Common myeloid progenitor, CD34-positive (primary cell): ENCODE measurements around the gene FBXW5.

ENCODE experiments used
- CTCF ChIA-PET: fragments of 350-600 bp; sonication (Branson Sonifier 250); formaldehyde crosslinking; loops from one replicate; lab custom pipeline; 2021; ENCODE audit warnings: antibody characterized with exemption; lab: Charles Lee
- POLR2A ChIA-PET: fragments of 350-600 bp; sonication (Branson Sonifier 250); formaldehyde crosslinking; loops from one replicate; lab custom pipeline; 2021; ENCODE audit warnings: antibody characterized with exemption; lab: Charles Lee
- DNase-seq, 3 donors: peaks; one replicate each; pipeline versions ENCODE4 v3.0.0 to v3.0.0-alpha.2; 2013
- H3K27ac ChIP-seq, 2 experiments: 1 replicate in 1 of 2; 2 replicates in 1 of 2; pipeline ENCODE4 v1.7.0; 2013; ENCODE audit warnings: inconsistent platforms in 2 of 2, low read length in 2 of 2, mild to moderate bottlenecking in 2 of 2, low read depth in 1 of 2, moderate library complexity in 1 of 2; ENCODE audit not compliant: severe bottlenecking in 2 of 2, insufficient read depth in 1 of 2, poor library complexity in 1 of 2
- H3K27me3 ChIP-seq, 5 experiments: replicated peaks in 2 of 5; 1 replicate in 3 of 5; 2 replicates in 2 of 5; pipeline versions ENCODE4 v1.6.1 to v1.7.0; 2013; ENCODE audit warnings: low read length in 4 of 5, mild to moderate bottlenecking in 2 of 5, moderate library complexity in 2 of 5, inconsistent platforms in 1 of 5; ENCODE audit not compliant: insufficient read depth in 5 of 5, control insufficient read depth in 4 of 5
- H3K36me3 ChIP-seq, 4 experiments: 1 replicate in 2 of 4; 2 replicates in 2 of 4; pipeline versions ENCODE4 v1.6.1 to v1.7.0; 2013; ENCODE audit warnings: low read length in 3 of 4, control low read depth in 1 of 4, mild to moderate bottlenecking in 1 of 4; ENCODE audit not compliant: control insufficient read depth in 4 of 4, insufficient read depth in 4 of 4
- H3K4me1 ChIP-seq, 4 experiments: 1 replicate in 3 of 4; 2 replicates in 1 of 4; pipeline versions ENCODE4 v1.6.1 to v1.7.1; 2013; ENCODE audit warnings: low read length in 3 of 4, mild to moderate bottlenecking in 3 of 4, control low read depth in 1 of 4, inconsistent platforms in 1 of 4, moderate library complexity in 1 of 4; ENCODE audit not compliant: control insufficient read depth in 4 of 4, insufficient read depth in 4 of 4; ENCODE audit errors: control extremely low read depth in 1 of 4
- H3K4me3 ChIP-seq, 7 experiments: 1 replicate in 4 of 7; 2 replicates in 3 of 7; pipeline versions ENCODE4 v1.5.1 to v1.7.0; 2013; ENCODE audit warnings: mild to moderate bottlenecking in 7 of 7, low read length in 6 of 7, moderate library complexity in 6 of 7, inconsistent platforms in 2 of 7, low read depth in 2 of 7, control low read depth in 1 of 7; ENCODE audit not compliant: insufficient read depth in 4 of 7, control insufficient read depth in 1 of 7; ENCODE audit errors: extremely low read depth in 1 of 7
- H3K9me3 ChIP-seq, 5 experiments: 1 replicate in 4 of 5; 2 replicates in 1 of 5; pipeline versions ENCODE4 v1.6.1 to v1.7.1; 2013; ENCODE audit warnings: low read length in 4 of 5, mild to moderate bottlenecking in 2 of 5, inconsistent platforms in 1 of 5, low read depth in 1 of 5, moderate library complexity in 1 of 5; ENCODE audit not compliant: control insufficient read depth in 4 of 5, insufficient read depth in 2 of 5; ENCODE audit errors: control extremely low read depth in 1 of 5
- whole genome bisulfite sequencing: methylation state at CpG from one replicate; pipeline ENCODE4 v1.1.5; 2013; ENCODE audit not compliant: insufficient coverage; 5-methylcytosine and 5-hydroxymethylcytosine counted together

FBXW5 gene

DNA sequence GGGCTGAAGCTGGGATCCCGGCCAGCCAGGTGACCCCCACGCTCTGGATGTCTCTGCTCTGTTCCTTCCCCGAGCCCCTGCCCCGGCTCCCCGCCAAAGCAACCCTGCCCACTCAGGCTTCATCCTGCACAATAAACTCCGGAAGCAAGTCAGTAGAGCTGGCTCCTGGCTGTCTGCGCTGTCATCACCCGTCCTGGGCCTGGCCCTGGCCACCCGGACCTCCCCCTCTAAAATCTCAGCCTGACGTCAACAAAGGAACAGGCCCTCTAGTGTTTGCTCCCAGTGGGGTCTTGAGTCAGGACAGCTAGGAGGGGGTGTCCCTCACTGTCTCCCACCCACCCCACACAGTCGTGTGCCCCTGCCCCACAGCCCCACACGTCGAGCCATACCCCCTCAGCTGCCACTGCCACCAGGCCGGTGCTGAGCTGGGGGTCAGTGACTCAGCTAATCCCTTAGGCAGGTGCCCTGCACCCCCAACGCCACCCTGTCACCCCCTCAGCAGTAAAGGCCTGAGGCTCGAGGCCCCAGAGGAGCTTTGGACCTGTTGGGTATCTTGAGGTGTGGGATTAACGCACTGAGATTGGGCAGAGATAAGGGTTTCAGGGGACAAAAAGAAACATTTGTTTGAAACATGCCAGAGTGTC lies 37.2 kb upstream of the FBXW5 start:
- H3K4me3 ChIP-seq, result no peak overlapping the region
- peaks cover 0 to 36% (median 25%) of the 10 kb centered on the region in 4 experiments for H3K4me1 ChIP-seq
- H3K36me3 ChIP-seq, result no peaks in the 10 kb centered on the region
- H3K9me3 ChIP-seq, result no peaks in the 10 kb centered on the region
- DNase-seq, result peak in 1 of 3 donors; percentile 13
- peaks cover 0 to 50% (median 11%) of the 10 kb centered on the region in 5 experiments for H3K27me3 ChIP-seq
- H3K27ac ChIP-seq, result no peak overlapping the region
- WGBS, result 86% methylated on average over 11 of the region's 17 CpGs
- CTCF ChIA-PET, result interaction anchor here (0.9 to 1.6 kb wide), 4 partner anchors 11 to 65 kb away, joined by 3 to 4 read pairs (median 3); partner anchors contain the start of gene PAXX
- POLR2A ChIA-PET, result no interaction called here

GRCh38 chr9:136980669-136981478 lies 36.3 kb upstream of the FBXW5 start:
- CTCF ChIA-PET, result interaction anchor here (0.9 to 1.6 kb wide), 2 partner anchors 12 to 66 kb away, joined by 3 read pairs; partner anchors contain the start of gene PAXX
- Histone ChIP-seq H3K9me3 (no peaks in the 10 kb centered on the region), H3K4me1 (peaks cover 0 to 41% (median 33%) of the 10 kb centered on the region in 4 experiments), H3K27me3 (peaks cover 0 to 43% (median 8%) of the 10 kb centered on the region in 5 experiments), H3K4me3 (no peak overlapping the region), H3K36me3 (no peaks in the 10 kb centered on the region), H3K27ac (no peak overlapping the region)
- DNase-seq, result no peak
- POLR2A ChIA-PET, result no interaction called here
- 98% methylated on average over 7 of the region's 16 CpGs for WGBS

DNA sequence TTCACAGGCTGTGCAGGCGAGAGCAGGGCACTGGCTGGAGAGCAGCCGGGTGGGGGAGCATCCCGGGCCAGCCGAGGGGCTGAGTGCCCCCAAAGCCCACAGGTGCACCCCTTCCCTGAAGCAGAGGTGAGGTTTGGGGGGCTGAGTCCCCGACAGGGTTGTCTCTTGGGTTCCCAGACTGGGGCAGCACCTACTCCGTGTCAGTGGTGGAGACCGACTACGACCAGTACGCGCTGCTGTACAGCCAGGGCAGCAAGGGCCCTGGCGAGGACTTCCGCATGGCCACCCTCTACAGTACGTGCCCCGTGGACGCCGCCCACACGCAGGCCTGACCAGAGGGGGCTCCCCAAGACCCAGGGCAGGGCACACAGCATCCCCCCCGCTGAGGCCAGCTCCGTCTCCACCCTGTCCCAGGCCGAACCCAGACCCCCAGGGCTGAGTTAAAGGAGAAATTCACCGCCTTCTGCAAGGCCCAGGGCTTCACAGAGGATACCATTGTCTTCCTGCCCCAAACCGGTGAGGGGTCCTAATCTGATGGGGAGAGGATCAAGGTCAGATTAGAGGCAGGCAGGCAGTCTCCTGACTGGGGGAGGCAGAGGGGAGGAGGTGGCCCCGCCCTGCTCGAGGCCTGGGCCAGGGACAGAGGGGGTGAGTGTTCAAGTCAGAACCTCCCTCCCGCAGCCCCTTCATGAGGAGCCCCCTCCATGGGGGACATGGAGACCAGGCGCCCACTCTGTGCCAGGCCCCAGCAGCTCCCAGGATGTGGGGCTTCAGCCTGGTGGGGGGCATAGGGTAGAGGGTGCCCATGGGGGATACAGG lies 35.4 kb upstream of the FBXW5 start:
- H3K27ac ChIP-seq, result no peak overlapping the region
- H3K27me3 ChIP-seq, result peaks cover 0 to 34% (median 8%) of the 10 kb centered on the region in 5 experiments
- CTCF ChIA-PET, result no interaction called here
- H3K4me3 ChIP-seq, result no peak overlapping the region
- POLR2A ChIA-PET, result no interaction called here
- H3K36me3 ChIP-seq, result no peaks in the 10 kb centered on the region
- peaks cover 0 to 42% (median 37%) of the 10 kb centered on the region in 4 experiments for H3K4me1 ChIP-seq
- WGBS, result 91% methylated on average over 25 of the region's 26 CpGs
- DNase-seq, result no peak
- no peaks in the 10 kb centered on the region for H3K9me3 ChIP-seq

- 65% methylated on average over 28 of the region's 41 CpGs for WGBS
- Histone ChIP-seq H3K36me3 (no peaks in the 10 kb centered on the region), H3K27ac (no peak overlapping the region), H3K27me3 (peaks cover 0 to 24% (median 4%) of the 10 kb centered on the region in 5 experiments), H3K9me3 (no peaks in the 10 kb centered on the region), H3K4me3 (no peak overlapping the region), H3K4me1 (peaks cover 0 to 41% (median 36%) of the 10 kb centered on the region in 4 experiments)
- DNase-seq, result no peak
- ChIA-PET CTCF (interaction anchor here (1.0 to 5.7 kb wide), 3 partner anchors 8 to 56 kb away, joined by 3 to 28 read pairs (median 17); no protein-coding TSS in a partner anchor), POLR2A (interaction anchor here (1.1 kb wide), 1 partner anchor 14 kb away, joined by 3 read pairs; no protein-coding TSS in a partner anchor)
Measured at GRCh38 chr9:136978865-136979544, 34.5 kb upstream of the FBXW5 start.

DNA sequence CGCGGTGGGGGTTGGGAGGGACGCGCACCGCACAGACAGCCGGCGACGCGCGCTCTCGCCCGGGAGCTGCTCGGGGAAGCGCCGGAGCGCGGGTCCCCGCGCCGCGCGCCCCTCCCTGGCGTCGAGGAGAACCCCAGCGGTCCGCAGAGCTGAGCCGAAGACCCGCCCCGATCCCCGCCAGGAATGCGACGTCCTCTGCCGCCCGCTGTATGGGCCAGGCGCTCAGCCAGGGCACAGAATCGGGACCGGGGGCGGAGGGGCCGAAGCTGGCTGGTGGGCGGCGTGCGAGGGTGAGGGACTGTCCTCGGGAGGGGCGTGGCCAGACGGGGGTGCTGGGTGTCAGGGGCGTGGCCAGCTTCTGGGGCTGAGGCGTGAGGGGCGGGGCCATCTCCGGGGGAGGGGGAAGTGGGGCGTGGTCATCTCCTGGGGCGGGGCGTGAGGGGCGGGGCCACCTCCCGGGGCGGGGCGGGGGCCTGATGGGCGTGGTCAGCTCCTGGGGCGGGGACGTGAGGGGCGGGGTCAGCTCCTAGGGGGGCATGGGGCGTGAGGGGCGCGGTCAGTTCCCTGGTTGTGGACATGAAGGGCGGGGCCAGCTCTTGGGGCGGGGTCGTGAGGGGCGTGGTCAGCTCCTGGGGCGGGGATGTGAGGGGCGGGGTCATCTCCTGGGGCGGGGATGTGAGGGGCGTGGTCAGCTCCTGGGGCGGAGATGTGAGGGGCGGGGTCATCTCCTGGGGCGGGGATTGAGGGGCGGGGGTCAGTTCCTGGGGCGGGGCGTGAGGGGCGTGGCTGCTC lies 33.7 kb upstream of the FBXW5 start:
- Histone ChIP-seq H3K27me3 (peaks cover 0 to 17% (median 4%) of the 10 kb centered on the region in 5 experiments), H3K4me3 (peak overlapping the region in 4 of 7 experiments; percentile 19 to 64 (median 46)), H3K36me3 (no peaks in the 10 kb centered on the region), H3K4me1 (peaks cover 0 to 41% (median 36%) of the 10 kb centered on the region in 4 experiments), H3K9me3 (no peaks in the 10 kb centered on the region), H3K27ac (no peak overlapping the region)
- CTCF ChIA-PET, result interaction anchor here (1.0 to 5.7 kb wide), 3 partner anchors 9 to 57 kb away, joined by 3 to 28 read pairs (median 17); no protein-coding TSS in a partner anchor
- WGBS, result 1% methylated on average over 45 of the region's 78 CpGs
- POLR2A ChIA-PET, result interaction anchor here (1.1 kb wide), 1 partner anchor 15 kb away, joined by 3 read pairs; no protein-coding TSS in a partner anchor
- peak; percentile 43 to 59 (median 55) for DNase-seq
